HG03280 (cell line): ENCODE results near the gene MRAS.
"Not testable (repeated sequence)": the region's sequence is repeated elsewhere in the genome, so short reads cannot be mapped to it uniquely, and the experiment has no call there.

Experiments
- ATAC-seq: cut with Tn5 transposase; IDR thresholded peaks from one replicate; pipeline ENCODE4 v1.9.1; 2021; ENCODE audit warnings: mild to moderate bottlenecking, moderate library complexity; ENCODE audit not compliant: unreplicated experiment

MRAS gene

DNA sequence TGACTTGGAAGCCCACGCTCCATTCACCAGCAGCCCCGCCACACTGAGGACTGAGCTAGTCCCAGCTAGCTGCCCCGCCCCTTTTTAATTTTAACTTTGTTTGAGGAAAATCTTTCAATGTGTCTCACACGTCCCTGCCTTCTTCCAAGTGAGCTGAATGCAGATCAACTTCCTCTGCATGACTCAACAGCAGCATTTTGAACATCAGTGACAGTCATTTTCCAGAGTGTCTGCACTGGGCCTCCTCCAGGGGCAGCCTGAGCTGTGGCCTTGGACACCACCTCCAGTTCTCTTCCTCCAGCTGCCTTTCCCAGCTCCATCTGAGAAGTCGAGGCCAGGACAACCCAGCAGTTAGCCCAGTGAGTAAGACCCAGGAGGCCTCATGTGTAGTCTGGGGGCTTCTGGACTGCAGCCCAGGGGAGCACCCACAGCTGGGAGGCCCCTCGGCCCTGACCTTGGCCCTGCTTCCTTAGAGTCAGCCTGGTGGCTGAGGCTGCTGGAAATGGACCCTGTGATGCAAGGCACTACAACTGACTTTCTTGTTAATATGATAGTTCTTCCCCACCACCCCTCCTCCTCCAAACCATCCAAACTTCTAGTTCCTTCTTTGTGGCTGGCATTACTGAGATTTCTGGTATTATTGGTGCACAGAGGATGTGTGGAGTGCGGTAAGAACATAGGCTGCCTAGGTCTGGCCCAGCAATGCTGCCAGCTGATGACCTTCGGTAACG is 64.6 kb downstream of the MRAS start:
- ATAC-seq = no peak

- not testable (repeated sequence) for ATAC-seq
Observed at GRCh38 chr3:138416236-138416635, 67.9 kb downstream of the MRAS start.

DNA sequence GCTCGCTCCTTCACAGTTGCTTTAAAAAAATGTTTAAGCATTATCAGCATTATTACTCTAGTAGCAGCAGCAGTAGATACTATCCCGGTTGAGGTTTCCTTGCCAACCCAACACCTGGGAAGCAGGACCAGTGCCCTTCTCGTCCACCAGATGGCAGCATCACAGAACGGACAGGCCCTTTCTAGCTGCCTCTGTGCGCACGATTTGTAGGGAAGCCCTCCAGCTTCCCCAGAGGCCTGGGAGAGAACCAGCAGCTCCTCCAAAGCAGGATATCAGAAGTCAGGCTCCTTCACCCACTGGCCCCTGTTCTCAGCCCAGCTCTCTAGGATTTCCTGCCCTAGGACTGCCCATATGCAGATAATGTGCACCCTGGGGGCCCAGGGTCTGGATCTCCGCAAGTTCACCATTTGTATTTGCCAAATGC is 69.2 kb downstream of the MRAS start:
- peak; percentile 84 for ATAC-seq

DNA sequence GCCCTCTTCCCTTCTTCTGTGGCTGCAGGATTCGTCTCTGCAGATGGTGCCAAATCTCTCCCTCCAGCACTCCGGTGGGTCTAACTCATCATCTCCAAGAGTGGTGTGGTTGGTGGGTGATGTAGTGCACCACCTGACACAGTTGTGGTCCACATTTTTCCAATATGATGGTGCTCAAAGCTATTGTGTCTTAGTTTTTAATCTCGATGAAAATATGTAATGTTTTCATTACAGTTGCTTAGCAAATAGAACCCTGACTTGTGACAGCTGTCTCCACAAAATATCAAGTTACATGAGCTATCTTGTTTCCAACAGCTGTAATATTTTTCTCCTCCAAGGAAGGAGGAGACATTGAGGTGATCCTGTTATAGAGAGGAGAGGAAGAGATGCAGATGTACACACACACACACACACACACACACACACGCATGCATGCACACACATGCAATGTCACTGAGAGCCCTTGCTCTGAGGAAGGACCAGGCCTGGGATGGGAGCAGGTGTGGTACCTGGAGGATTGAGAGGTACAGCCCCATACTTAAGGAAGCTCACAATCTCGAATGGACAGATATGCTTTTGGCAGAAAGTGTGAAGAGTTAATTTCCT is 70.3 kb downstream of the MRAS start:
- ATAC-seq = no peak

DNA sequence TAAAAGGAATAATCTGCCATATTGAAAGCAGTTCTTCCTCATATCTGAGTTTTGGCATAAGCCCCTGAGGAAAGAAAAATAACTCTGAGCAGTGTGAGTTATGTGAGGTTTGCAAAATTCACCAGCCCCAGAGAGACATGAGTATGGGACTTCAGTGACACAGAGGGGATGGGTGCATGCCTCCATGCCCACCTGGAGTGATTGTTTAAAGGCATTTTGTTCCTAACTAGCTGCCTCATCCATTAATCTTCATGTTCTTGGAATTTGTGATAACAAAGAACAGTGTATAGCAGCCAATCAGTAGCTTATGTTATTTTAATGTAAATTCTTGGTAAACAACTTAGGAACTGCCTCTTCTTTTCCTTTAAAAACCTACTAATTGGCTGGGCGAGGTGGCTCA is 74.9 kb downstream of the MRAS start:
- ATAC-seq = no peak

- no peak for ATAC-seq
Observed at GRCh38 chr3:138424323-138424722, 75.9 kb downstream of the MRAS start.

DNA sequence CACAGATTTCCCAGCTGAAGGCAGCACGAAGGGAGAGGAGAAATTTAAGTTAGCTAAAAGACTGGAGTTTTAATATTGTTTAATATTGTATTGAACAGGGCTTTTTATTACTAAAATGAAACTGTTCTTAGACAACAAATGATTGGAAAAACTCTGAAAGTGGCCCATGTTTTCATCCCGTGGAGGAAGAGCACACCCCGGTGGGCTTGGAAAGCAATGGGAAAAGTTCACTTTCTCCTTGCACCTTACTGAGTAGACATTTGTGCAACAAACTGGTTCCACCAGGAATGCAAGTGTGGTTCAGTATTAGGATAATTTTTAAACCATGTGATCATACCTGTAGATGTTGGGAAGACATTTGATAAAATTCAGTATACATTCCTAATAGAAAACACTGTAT is 77.8 kb downstream of the MRAS start:
- no peak for ATAC-seq

- not testable (repeated sequence) for ATAC-seq
Observed at GRCh38 chr3:138426754-138427153, 78.4 kb downstream of the MRAS start.

DNA sequence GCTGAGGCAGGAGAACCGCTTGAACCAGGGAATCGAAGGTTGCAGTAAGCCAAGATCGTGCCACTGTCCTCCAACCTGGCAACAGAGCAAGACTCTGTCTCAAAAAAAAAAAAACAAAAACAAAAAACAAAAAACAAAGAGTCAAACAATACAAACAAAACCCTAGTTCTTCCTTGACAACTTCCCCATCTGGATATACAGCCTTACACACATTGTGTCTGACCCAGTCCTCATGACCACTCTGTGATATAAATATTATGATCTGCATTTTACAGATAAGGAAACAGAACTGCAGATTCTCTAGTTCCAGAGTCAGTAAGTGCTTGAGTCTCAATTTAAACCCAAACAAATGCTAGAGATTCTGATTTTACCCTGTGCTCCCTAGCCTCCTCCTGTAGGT is 81.3 kb downstream of the MRAS start:
- ATAC-seq = no peak

- ATAC-seq = no peak
Observed at GRCh38 chr3:138432576-138433240, 84.3 kb downstream of the MRAS start.

GRCh38 chr3:138433892-138434275 is 85.5 kb downstream of the MRAS start:
- ATAC-seq = no peak

GRCh38 chr3:138434276-138434874 is 86.0 kb downstream of the MRAS start, which contains the start of gene ESYT3:
Gene ESYT3 (plus strand): TSS chr3:138434616. CDS start chr3:138434799, 183 bp downstream.
- no peak for ATAC-seq

DNA sequence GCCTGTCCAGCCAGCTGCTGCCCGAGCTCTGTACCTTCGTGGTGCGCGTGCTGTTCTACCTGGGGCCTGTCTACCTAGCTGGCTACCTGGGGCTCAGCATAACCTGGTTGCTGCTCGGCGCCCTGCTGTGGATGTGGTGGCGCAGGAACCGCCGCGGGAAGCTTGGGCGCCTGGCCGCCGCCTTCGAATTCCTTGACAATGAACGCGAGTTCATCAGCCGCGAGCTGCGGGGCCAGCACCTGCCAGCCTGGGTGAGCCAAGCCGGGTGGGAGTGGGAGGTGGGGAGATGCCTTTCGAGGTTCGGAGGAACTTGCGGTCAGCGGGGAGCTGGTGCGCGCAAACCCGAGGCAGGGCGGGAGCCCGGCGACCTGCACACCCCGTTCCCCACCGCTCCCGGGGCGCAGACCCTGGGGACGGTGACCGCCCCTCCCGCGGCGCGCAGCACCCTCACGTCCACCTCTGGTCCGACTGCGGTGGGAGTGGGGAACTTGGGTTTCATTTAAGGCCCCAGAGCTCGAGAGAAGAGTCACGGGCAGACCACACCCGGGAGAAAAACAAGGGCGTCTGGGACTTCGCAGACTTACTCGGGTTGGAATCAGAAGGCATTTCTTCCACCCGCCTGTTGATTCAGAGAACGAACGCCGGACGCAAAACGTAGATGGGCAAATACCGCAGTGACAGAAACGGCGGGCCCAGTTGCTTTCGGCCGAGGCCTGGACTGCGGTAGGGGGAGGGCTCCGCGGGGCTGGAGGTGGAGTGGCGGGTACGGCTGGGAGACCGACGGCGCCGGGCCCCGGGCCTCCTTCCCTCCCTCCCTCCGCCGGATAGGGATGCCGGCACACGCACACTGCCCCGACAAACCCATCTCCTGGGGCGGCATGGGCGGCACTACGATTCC is 86.7 kb downstream of the MRAS start:
- ATAC-seq = no peak

- no peak for ATAC-seq
Observed at GRCh38 chr3:138435840-138436239, 87.5 kb downstream of the MRAS start.

GRCh38 chr3:138437281-138437680 is 88.9 kb downstream of the MRAS start:
- ATAC-seq = no peak

DNA sequence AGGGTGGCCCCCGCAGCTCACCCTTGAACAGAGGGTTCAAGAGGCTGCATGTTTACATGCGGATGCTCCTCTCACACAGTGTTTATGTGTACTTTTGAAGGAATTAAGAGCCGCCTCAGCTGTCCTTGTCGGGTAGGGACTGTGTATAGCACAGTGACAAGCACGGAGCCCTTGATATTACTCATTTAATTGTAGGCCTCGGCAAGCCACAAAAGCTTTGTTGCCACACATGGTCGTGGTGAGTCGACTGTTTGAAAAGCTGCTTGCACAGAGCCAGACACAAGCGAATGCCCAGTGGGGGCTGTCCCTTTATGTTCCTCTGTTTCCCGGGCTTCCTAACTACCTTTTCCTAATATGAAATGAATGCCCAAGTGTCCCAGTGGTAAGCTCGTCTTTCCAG is 90.5 kb downstream of the MRAS start:
- ATAC-seq = no peak

DNA sequence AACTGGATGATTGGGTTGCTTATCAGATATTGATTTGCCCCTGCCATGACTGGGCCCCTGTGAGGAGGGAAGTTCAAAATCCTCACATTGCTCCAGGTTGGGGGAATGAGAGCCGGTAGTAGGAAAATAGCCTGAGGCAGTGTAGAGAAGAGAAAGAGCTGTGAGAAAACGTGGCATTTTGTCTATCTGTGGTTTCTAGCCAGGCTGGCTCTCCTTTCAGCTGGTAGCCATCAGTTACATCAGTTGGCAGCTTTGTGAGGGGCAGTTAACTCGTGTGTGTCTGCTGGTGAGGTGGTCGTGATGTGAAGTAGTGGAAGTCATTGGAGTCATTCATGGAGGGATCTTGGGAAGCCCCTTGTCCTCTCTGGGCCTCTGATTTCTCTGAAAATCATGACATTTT is 91.3 kb downstream of the MRAS start:
- ATAC-seq = no peak

DNA sequence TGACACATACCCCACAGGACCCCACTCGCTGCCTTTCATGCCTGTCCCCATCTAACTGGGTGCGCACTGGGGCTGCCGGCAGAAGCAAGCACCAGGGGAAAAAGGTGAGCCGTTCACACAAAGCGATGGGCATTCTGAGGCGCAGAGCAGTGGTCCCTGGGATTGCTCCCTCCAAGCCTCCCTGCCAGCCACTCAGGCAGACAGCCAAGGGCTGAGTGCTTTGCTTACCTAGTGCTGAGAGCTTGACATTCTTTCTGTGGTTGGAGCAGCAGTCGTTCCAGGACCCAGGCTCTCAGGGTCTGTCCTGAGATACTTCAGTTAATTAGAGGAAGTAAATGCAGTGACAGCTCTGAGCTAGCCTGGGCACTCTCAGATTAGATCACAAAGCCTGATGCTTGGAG is 91.7 kb downstream of the MRAS start:
- ATAC-seq = no peak

GRCh38 chr3:138440596-138440995 is 92.2 kb downstream of the MRAS start:
- ATAC-seq = no peak

DNA sequence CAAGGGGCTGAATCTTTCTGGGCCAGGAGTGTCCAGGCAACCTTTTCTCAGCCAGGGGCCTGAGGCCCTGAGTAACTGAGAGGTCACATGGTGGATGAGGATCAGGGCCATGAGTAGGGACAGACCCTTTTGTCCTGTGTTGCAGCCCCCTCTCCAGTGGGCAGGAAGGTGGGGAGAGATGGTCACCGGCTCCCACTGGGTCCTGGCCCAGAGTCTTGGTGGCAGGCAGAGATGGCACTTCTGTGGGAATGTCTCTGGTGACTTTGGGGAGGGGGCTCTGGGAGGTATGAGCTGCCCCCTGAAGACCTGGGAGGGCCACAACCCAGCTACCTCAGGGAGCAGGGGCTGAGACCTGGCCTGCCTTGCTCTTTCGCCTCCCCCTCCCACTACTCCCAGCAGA is 92.9 kb downstream of the MRAS start:
- ATAC-seq = no peak

GRCh38 chr3:138441742-138442141 is 93.4 kb downstream of the MRAS start:
- ATAC-seq = no peak
